ENCODE measurements around the gene TRIM34. TPM values are rescaled to one million over a fixed set of nuclear protein-coding genes. Genes with fewer than 3 reads are reported as not detected.

TRIM34 gene
- total and polyA plus RNA-seq, 2 donors (not counting 1 experiment from before 2014, with no cell fraction given): 21.9 to 29.1 TPM

- Histone ChIP-seq H3K27ac (ENCODE audit: low read length in 2 of 2) (no peak overlapping the region), H3K9ac (ENCODE audit: low read length) (no peak overlapping the region), H3K27me3 (replicated peaks in 1 of 4; ENCODE audit: control extremely low read depth in 1 of 4, control insufficient read depth in 3 of 4, insufficient read depth in 4 of 4, low read length in 3 of 4) (no peaks in the 10 kb centered on the region), H3K4me1 (ENCODE audit: control insufficient read depth in 2 of 2, insufficient read depth in 2 of 2, low read length in 2 of 2) (no peaks in the 10 kb centered on the region), H3K4me3 (ENCODE audit: control extremely low read depth in 1 of 5, extremely low read depth in 1 of 5, insufficient read depth in 1 of 5, low read depth in 2 of 5, low read length in 4 of 5) (no peak overlapping the region), H3K4me2 (replicated peaks; ENCODE audit: low read depth, low read length, poor library complexity, severe bottlenecking) (no peak overlapping the region), H3K36me3 (replicated peaks in 1 of 2; ENCODE audit: control extremely low read depth in 1 of 2, control insufficient read depth in 1 of 2, extremely low read depth in 1 of 2, insufficient read depth in 2 of 2, low read length in 1 of 2) (peaks cover 19 to 81% of the 10 kb centered on the region in 2 experiments), H4K20me1 (ENCODE audit: control insufficient read depth, insufficient read depth, low read length, poor library complexity, severe bottlenecking) (no peaks in the 10 kb centered on the region), H3K79me2 (ENCODE audit: control insufficient read depth, insufficient read depth, low read length) (peaks cover 10% of the 10 kb centered on the region), H3K9me3 (ENCODE audit: control extremely low read depth in 1 of 3, control insufficient read depth in 2 of 3, insufficient read depth in 1 of 3, low read length in 2 of 3) (no peaks in the 10 kb centered on the region), H2AFZ (ENCODE audit: insufficient read depth, low read depth, low read length, poor library complexity, severe bottlenecking) (no peak overlapping the region)
- Mint-ChIP-seq H3K27ac (peak overlapping the region; percentile 15), H3K4me3 (no peak overlapping the region), H3K27me3 (no peaks in the 10 kb centered on the region), H3K9me3 (ENCODE audit: insufficient read depth) (no peaks in the 10 kb centered on the region), H3K4me1 (no peaks in the 10 kb centered on the region)
- DNase-seq (no peak), ATAC-seq (ENCODE audit: low read depth) (no peak)
- TF ChIP-seq EZH2 (IDR thresholded peaks at IDR 0.05; ENCODE audit: borderline replicate concordance, insufficient read depth, low read depth, low read length, poor library complexity, severe bottlenecking) (no peak), CTCF (IDR thresholded peaks at IDR 0.05) (no peak)
- intact Hi-C loops (cut with micrococcal nuclease): no loop called here
- ChIA-PET CTCF (no interaction called here), POLR2A (no interaction called here)
- no CpG with 5 or more reads among the region's 1 CpG for WGBS (ENCODE audit: insufficient coverage)
These were observed 15.2 kb downstream of the TRIM34 start for GRCh38 chr11:5639953-5640352.

GRCh38 chr11:5643585-5643984 is 18.8 kb downstream of the TRIM34 start:
- TF ChIP-seq EZH2 (IDR thresholded peaks at IDR 0.05; ENCODE audit: borderline replicate concordance, insufficient read depth, low read depth, low read length, poor library complexity, severe bottlenecking) (no peak), CTCF (IDR thresholded peaks at IDR 0.05) (no peak)
- H3K4me3 Mint-ChIP-seq: no peak overlapping the region
- Histone ChIP-seq H3K9me3 (ENCODE audit: control extremely low read depth in 1 of 3, control insufficient read depth in 2 of 3, insufficient read depth in 1 of 3, low read length in 2 of 3) (no peaks in the 10 kb centered on the region), H3K4me1 (ENCODE audit: control insufficient read depth in 2 of 2, insufficient read depth in 2 of 2, low read length in 2 of 2) (no peaks in the 10 kb centered on the region), H2AFZ (ENCODE audit: insufficient read depth, low read depth, low read length, poor library complexity, severe bottlenecking) (no peak overlapping the region), H3K4me2 (replicated peaks; ENCODE audit: low read depth, low read length, poor library complexity, severe bottlenecking) (no peak overlapping the region), H3K79me2 (ENCODE audit: control insufficient read depth, insufficient read depth, low read length) (no peaks in the 10 kb centered on the region), H3K9ac (ENCODE audit: low read length) (no peak overlapping the region), H3K4me3 (ENCODE audit: control extremely low read depth in 1 of 5, extremely low read depth in 1 of 5, insufficient read depth in 1 of 5, low read depth in 2 of 5, low read length in 4 of 5) (no peak overlapping the region), H3K27ac (ENCODE audit: low read length in 2 of 2) (no peak overlapping the region), H4K20me1 (ENCODE audit: control insufficient read depth, insufficient read depth, low read length, poor library complexity, severe bottlenecking) (no peaks in the 10 kb centered on the region), H3K27me3 (replicated peaks in 1 of 4; ENCODE audit: control extremely low read depth in 1 of 4, control insufficient read depth in 3 of 4, insufficient read depth in 4 of 4, low read length in 3 of 4) (no peaks in the 10 kb centered on the region), H3K36me3 (replicated peaks in 1 of 2; ENCODE audit: control extremely low read depth in 1 of 2, control insufficient read depth in 1 of 2, extremely low read depth in 1 of 2, insufficient read depth in 2 of 2, low read length in 1 of 2) (peaks cover 8 to 50% of the 10 kb centered on the region in 2 experiments)
- ChIA-PET POLR2A (no interaction called here), CTCF (no interaction called here)
- no peaks in the 10 kb centered on the region for H3K9me3 Mint-ChIP-seq (ENCODE audit: insufficient read depth)
- intact Hi-C loops (cut with micrococcal nuclease): no loop called here
- H3K27me3 Mint-ChIP-seq: no peaks in the 10 kb centered on the region
- no peaks in the 10 kb centered on the region for H3K4me1 Mint-ChIP-seq
- no peak overlapping the region for H3K27ac Mint-ChIP-seq
- DNase-seq (no peak), ATAC-seq (ENCODE audit: low read depth) (no peak)
